ENCODE results near the gene IGSF8.
"Not testable (repeated sequence)": the region's sequence is repeated elsewhere in the genome, so short reads cannot be mapped to it uniquely, and the experiment has no call there.

The IGSF8 gene

DNA sequence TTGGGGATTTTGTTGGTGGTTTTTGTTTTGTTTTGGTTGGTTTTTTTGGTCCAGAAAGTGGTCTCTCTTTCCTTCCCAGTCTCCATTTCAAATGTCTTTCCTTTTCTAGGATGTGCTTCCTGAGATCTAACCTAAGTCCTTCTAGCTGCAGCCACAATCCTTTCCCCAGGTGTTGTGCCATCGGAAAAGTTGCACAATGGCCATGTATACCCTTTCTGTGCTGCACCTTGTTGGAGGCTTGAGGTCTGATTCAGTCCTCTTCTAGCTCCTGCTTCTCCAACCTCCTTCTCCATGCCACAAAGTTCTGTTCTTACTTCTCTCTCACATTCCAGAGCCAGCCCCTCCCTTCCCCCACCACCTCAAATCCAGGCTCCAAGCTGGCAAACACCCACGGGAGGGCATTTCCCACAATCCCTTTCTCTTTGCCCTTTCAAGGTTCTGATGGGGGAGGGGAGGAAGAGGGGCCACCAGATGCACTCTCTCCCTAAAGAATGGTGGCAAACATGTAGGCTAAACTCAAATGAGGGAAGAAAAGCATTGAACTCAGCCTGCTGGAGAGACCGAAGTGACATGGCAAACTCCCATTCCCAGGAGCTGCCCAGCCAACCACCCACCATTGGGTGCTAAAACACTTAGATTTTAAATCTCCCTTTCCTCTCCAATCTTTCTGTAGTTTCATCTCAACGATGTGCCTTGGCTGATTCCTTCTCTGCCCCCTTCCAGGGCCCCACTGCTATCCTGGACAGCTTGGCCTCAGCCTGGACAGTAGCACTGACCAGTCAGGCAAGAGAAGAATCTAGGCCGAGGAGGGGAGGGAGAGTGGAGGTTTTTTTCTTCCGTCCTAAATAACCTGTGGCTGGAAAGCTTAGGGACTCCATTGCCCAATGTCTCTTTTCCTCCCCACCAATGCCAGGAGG is 31.3 kb downstream of the IGSF8 start:
- no peak for DNase-seq (ENCODE audit: low read depth)

GRCh38 chr1:160064746-160065145 is 33.7 kb downstream of the IGSF8 start:
- DNase-seq (ENCODE audit: low read depth) = no peak

DNA sequence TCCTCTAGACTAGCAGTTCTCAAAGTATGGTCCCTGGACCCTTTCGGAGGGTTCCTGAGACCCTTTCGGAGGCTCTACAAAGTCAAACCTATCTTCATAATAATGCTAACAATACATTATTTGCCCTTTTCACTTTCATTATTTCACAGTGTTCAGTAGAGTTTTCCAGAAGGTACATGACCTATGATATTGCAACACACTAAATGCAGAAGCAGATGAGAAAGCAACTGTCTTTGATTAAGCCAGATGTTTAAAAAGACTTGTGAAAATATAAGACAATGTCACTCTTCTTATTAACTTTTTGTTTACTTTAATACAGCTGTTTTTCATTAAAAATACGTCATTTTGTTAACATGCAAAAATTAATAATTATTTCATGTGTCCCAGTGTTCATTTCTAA is 34.3 kb downstream of the IGSF8 start:
- DNase-seq (ENCODE audit: low read depth) = no peak

DNA sequence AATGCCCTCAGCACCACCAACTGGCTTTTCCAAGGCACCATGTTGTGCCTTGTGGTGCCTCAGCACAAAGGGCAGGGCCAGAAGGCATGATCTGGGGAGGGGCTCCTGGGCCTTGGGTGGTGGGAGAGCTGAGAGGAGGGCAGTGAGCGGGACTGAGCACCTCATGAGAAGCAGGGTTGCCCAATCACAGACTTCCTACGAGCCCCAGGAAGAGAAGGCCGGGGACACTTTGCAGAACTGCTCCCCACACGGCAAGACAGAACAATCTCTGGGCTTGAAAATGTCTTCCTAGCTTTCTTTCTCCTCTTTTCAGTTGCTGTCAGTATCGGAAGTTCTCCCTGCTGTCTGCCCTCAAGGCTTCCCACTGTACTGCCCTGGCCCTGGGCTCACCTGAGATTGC is 35.2 kb downstream of the IGSF8 start:
- DNase-seq (ENCODE audit: low read depth) = no peak

GRCh38 chr1:160062230-160062532 is 36.2 kb downstream of the IGSF8 start:
- no peak for DNase-seq (ENCODE audit: low read depth)

GRCh38 chr1:160061369-160062229 is 36.8 kb downstream of the IGSF8 start:
- DNase-seq (ENCODE audit: low read depth) = no peak

DNA sequence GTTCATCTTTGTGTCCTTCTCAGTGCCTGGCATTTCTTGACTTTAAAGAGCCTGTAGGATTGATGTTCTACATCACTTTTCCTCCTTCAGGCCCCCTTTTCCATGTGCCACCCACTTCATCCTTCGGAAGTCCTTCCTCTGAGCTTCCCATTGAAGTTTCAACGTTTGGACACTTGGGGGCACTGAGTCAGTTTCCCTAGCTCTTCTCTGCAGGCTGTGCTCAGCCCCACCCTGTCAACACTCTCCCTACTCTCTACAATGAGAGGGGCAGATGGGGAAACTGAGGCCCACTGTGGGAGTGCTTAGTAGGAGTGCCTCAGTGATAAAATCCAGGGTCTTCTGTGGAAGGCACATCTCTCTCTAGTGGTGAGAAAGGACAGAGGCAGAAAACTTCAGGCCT is 40.3 kb downstream of the IGSF8 start:
- DNase-seq (ENCODE audit: low read depth) = no peak

DNA sequence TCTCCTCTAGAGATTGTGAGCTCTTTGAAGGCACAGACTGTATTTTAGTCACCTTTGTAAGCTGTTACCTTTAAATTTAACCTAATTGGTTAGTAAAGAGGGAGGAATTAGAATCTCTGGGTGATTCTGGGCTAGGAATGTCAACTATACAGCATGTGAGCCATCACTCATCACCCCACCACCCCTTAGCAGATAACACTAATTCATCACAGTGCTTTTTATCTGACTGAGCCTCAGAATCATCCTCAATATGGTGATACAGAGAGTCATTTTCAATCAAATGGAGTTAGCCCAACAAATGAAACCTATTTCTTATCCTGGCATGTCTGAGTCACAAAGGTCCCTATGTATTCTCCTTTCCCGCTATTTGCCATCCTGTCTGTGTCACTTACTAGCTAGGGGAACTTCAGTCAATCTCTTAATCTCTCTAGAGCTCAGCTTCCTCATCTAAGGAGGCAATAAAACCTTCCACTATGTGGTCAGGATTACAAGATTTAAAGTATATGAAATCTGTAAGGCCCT is 41.7 kb downstream of the IGSF8 start:
- no peak for DNase-seq (ENCODE audit: low read depth)

- no peak for DNase-seq (ENCODE audit: low read depth)
Measured at GRCh38 chr1:160053548-160054365, 44.7 kb downstream of the IGSF8 start.

DNA sequence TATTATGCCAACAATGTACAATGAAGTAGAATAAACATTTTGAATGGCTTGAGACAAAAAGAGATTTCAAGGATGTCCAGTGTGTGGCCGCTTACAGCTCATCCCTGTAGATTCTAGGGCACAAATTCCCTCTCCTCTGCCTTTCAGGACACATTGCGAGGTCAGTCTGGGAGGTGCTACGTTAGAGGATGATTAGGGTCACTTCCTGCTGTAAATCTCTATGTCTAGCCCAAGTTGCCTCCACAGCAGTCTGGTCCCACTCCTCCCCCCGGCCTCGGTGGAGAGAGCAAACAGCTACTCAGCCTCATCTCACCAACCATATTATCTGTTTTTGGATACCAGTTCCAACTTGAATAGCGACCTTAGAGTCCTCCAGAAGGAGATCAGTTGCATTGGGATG is 45.5 kb downstream of the IGSF8 start:
- no peak for DNase-seq (ENCODE audit: low read depth)

DNA sequence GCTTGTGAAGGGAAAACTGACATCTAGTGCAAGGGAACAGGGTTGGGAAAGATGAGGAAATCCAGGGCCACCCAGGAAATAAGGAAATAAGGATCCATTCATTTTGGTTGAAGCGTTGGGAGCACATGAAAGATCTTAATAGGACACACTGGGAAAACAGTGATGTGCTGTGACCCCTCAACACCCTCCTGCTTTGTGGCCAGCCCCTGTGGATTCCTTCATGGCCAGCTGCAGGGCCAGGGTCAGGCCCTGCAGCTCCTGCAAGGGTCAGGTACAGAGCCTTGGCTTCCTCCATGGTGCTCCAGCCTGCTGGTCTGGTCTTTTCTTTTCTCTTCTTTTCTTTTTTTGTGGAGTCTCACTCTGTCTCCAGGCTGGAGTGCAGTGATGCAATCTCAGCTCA is 47.8 kb downstream of the IGSF8 start:
- DNase-seq (ENCODE audit: low read depth) = no peak

GRCh38 chr1:160050182-160050581 is 48.2 kb downstream of the IGSF8 start:
- not testable (repeated sequence) for DNase-seq (ENCODE audit: low read depth)

DNA sequence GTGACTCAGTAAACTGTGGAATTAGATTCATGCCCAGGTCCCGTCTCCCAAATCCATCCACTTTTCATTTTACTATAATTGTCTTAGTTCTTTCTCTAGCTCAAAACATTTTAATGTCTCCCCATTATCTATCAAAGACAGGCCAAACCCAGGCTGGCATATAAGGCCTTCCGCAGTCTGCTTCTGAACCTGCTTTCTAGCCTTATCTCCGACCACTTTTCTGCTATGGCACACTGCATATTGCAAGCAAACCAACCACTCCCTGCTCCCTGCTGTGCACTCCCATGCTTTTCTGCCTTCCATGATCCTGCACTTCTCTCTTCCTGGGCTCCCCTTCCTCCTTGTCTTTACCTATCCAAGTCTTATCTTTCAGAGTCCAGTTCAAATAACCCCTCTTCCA is 49.3 kb downstream of the IGSF8 start:
- no peak for DNase-seq (ENCODE audit: low read depth)

- no peak for DNase-seq (ENCODE audit: low read depth)
Measured at GRCh38 chr1:160048335-160048734, 50.1 kb downstream of the IGSF8 start.

DNA sequence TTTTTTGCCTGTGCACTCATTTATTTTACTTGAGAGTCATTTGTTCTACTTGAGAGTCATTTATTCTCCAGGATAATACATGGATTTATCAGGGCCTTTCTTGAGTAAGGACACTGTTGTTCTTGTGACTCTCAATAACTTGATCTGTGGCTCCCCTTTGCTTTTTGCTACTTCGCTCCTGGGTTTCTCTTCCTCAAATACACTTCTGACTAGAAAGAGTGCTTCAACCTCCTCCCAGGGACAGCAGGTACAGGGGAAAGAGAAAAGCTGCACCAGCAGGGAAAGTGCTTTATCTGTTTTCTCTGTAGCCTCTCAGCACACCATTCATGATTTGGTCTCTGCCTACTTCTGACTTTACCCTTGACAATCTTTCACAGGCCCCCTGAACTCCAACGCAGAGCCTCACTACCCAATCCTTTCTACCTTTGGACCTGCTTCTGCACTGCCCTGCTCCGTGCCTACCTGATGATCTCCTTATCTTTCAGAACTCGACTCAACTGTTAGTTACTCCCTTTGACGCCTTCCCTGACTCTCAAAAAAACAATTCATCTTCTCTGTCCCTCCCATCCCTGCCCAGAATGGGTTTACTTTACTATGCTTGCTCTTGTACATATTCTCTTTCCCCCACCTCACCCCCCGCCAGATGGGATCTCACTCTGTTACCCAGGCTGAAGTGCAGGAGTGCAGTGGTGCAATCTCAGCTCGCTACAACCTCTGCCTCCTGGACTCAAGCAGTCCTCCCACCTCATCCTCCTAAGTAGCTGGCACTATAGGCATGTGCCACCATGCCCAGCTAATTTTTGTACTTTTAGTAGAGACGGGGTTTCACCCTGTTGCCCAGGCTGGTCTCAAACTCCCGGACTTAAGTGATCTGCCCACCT is 51.1 kb downstream of the IGSF8 start:
- DNase-seq (ENCODE audit: low read depth) = no peak

DNA sequence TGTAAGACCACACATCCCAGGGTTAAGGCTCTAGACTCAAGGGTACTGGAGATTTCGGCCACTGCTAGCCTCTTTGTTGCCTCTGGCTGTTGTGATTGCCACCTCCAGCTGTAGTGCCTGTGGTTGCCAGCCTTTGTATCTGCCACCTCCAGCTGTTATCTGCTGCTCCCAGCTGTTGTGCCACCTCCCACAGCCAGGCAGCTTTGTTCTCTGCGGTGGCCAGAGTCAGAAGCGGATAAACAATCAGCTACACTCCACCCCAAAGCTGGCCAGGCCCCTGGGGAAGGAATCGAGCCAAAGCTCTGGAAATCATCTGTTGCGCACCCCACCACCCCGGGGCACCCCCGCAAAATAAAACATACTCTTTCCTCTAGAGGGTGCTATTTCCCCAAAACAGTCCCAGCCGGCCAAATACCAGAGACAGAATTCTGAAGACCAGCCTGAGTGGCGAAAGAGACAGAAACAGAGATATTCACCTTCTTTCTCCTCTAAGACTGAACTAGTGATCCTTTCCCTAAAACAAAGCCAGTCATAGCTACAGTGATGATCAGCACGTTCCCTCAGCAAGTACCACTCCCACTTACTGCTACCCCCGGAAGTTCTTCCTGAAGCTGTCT is 51.8 kb downstream of the IGSF8 start:
- peak; percentile 5 for DNase-seq (ENCODE audit: low read depth)

- no peak for DNase-seq (ENCODE audit: low read depth)
Measured at GRCh38 chr1:160045653-160046052, 52.8 kb downstream of the IGSF8 start.

DNA sequence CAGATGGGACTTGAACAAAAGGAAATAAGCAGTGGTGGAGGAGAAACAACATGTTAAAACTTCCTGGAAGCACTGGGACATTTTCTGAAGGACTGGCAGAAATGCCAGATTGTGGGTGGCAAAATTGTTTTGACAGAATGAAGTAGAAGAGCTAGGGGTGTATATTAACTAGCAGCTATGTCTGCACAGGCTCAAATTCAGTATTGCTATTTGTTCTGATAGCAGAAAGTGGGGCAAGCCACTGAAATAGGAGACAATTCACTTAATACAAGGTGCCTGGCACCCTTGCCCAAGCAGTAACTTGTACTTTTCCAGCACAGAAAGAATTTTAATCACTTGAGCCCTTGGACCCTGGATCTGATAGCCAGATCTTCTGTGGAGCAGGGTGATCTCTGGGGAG is 54.9 kb downstream of the IGSF8 start:
- no peak for DNase-seq (ENCODE audit: low read depth)

Measured in stimulated activated CD8-positive, alpha-beta memory T cell treated with anti-CD3 and anti-CD28 coated beads, Interleukin-12 subunit alpha, Interleukin-12 subunit beta, amount 100 ng/mL, for 1 hour (primary cell).